ENCODE data around the gene GAL.
"Not testable (repeated sequence)": the region's sequence is repeated elsewhere in the genome, so short reads cannot be mapped to it uniquely, and the experiment has no call there.

The GAL gene

GRCh38 chr11:68684385-68685356, at the start of gene GAL:
TSS of gene GAL (plus strand) at chr11:68684544. CDS start at chr11:68684924, 380 bp downstream.
- Histone ChIP-seq H3K9me3 (ENCODE audit: insufficient read depth, low read length) (no peaks in the 10 kb centered on the region), H3K27me3 (ENCODE audit: insufficient read depth, insufficient read length) (peaks cover 41% of the 10 kb centered on the region), H3K36me3 (ENCODE audit: insufficient read depth, insufficient read length, low read length) (peaks cover 38% of the 10 kb centered on the region), H3K9ac (ENCODE audit: insufficient read length, low read depth) (peak within 1 kb of the TSS; percentile 76), H3K4me3 (ENCODE audit: insufficient read length, low read depth) (peak within 1 kb of the TSS; percentile 53), H3K4me1 (ENCODE audit: insufficient read depth, insufficient read length) (peaks cover 13% of the 10 kb centered on the region)
- TF ChIP-seq YY1 (IDR thresholded peaks at IDR 0.05; ENCODE audit: insufficient read depth, insufficient read length) (no peak), SUZ12 (IDR thresholded peaks at IDR 0.05; ENCODE audit: extremely low read depth, insufficient read depth, insufficient read length) (no peak), ZNF274 (IDR thresholded peaks at IDR 0.05; ENCODE audit: low read depth, low read length) (no peak)
- DNase-seq (ENCODE audit: low read depth, low spot score) = no peak

GRCh38 chr11:68634606-68635005, 49.7 kb upstream of the GAL start:
- H3K4me3 ChIP-seq (ENCODE audit: insufficient read length, low read depth); H3K27me3 ChIP-seq (ENCODE audit: insufficient read depth, insufficient read length); H3K9me3 ChIP-seq (ENCODE audit: insufficient read depth, low read length); DNase-seq (ENCODE audit: low read depth, low spot score); H3K36me3 ChIP-seq (ENCODE audit: insufficient read depth, insufficient read length, low read length); H3K9ac ChIP-seq (ENCODE audit: insufficient read length, low read depth); H3K4me1 ChIP-seq (ENCODE audit: insufficient read depth, insufficient read length): not testable (repeated sequence)

- H3K4me3 ChIP-seq (ENCODE audit: insufficient read length, low read depth); H3K27me3 ChIP-seq (ENCODE audit: insufficient read depth, insufficient read length); H3K9me3 ChIP-seq (ENCODE audit: insufficient read depth, low read length); DNase-seq (ENCODE audit: low read depth, low spot score); H3K9ac ChIP-seq (ENCODE audit: insufficient read length, low read depth); H3K36me3 ChIP-seq (ENCODE audit: insufficient read depth, insufficient read length, low read length); H3K4me1 ChIP-seq (ENCODE audit: insufficient read depth, insufficient read length): not testable (repeated sequence)
Observed at GRCh38 chr11:68635172-68635571, 49.2 kb upstream of the GAL start.

GRCh38 chr11:68635883-68636282, 48.5 kb upstream of the GAL start:
- H3K9ac ChIP-seq (ENCODE audit: insufficient read length, low read depth) = not testable (repeated sequence)

GRCh38 chr11:68639322-68639721, 45.0 kb upstream of the GAL start:
- not testable (repeated sequence) for H3K4me1 ChIP-seq (ENCODE audit: insufficient read depth, insufficient read length); H3K4me3 ChIP-seq (ENCODE audit: insufficient read length, low read depth); H3K27me3 ChIP-seq (ENCODE audit: insufficient read depth, insufficient read length); DNase-seq (ENCODE audit: low read depth, low spot score); H3K9ac ChIP-seq (ENCODE audit: insufficient read length, low read depth); H3K36me3 ChIP-seq (ENCODE audit: insufficient read depth, insufficient read length, low read length); H3K9me3 ChIP-seq (ENCODE audit: insufficient read depth, low read length)

More at GRCh38 chr11:68635883-68636282, 48.5 kb upstream of the GAL start:
- DNase-seq (ENCODE audit: low read depth, low spot score); H3K36me3 ChIP-seq (ENCODE audit: insufficient read depth, insufficient read length, low read length); H3K4me3 ChIP-seq (ENCODE audit: insufficient read length, low read depth); H3K4me1 ChIP-seq (ENCODE audit: insufficient read depth, insufficient read length); H3K27me3 ChIP-seq (ENCODE audit: insufficient read depth, insufficient read length); H3K9me3 ChIP-seq (ENCODE audit: insufficient read depth, low read length): not testable (repeated sequence)

GRCh38 chr11:68641880-68642279, 42.5 kb upstream of the GAL start:
- Histone ChIP-seq H3K27me3 (ENCODE audit: insufficient read depth, insufficient read length) (no peaks in the 10 kb centered on the region), H3K9me3 (ENCODE audit: insufficient read depth, low read length) (peaks cover 8% of the 10 kb centered on the region), H3K4me1 (ENCODE audit: insufficient read depth, insufficient read length) (peaks cover 2% of the 10 kb centered on the region), H3K9ac (ENCODE audit: insufficient read length, low read depth) (no peak overlapping the region), H3K4me3 (ENCODE audit: insufficient read length, low read depth) (no peak overlapping the region), H3K36me3 (ENCODE audit: insufficient read depth, insufficient read length, low read length) (no peaks in the 10 kb centered on the region)
- no peak for DNase-seq (ENCODE audit: low read depth, low spot score)
- no peak for TF ChIP-seq YY1 (IDR thresholded peaks at IDR 0.05; ENCODE audit: insufficient read depth, insufficient read length)
- TF ChIP-seq SUZ12 (IDR thresholded peaks at IDR 0.05; ENCODE audit: extremely low read depth, insufficient read depth, insufficient read length) = no peak
- TF ChIP-seq ZNF274 (IDR thresholded peaks at IDR 0.05; ENCODE audit: low read depth, low read length) = no peak

GRCh38 chr11:68643585-68643984, 40.8 kb upstream of the GAL start:
- H3K27me3 ChIP-seq (ENCODE audit: insufficient read depth, insufficient read length) = no peaks in the 10 kb centered on the region
- no peak for TF ChIP-seq ZNF274 (IDR thresholded peaks at IDR 0.05; ENCODE audit: low read depth, low read length)
- TF ChIP-seq YY1 (IDR thresholded peaks at IDR 0.05; ENCODE audit: insufficient read depth, insufficient read length) = no peak
- H3K36me3 ChIP-seq (ENCODE audit: insufficient read depth, insufficient read length, low read length) = no peaks in the 10 kb centered on the region
- DNase-seq (ENCODE audit: low read depth, low spot score) = no peak
- no peak overlapping the region for H3K4me3 ChIP-seq (ENCODE audit: insufficient read length, low read depth)
- peaks cover 12% of the 10 kb centered on the region for H3K9me3 ChIP-seq (ENCODE audit: insufficient read depth, low read length)
- H3K4me1 ChIP-seq (ENCODE audit: insufficient read depth, insufficient read length) = peaks cover 2% of the 10 kb centered on the region
- H3K9ac ChIP-seq (ENCODE audit: insufficient read length, low read depth) = no peak overlapping the region

- H3K4me3 ChIP-seq (ENCODE audit: insufficient read length, low read depth) = no peak overlapping the region
- no peak for DNase-seq (ENCODE audit: low read depth, low spot score)
- H3K27me3 ChIP-seq (ENCODE audit: insufficient read depth, insufficient read length) = no peaks in the 10 kb centered on the region
- H3K9ac ChIP-seq (ENCODE audit: insufficient read length, low read depth) = no peak overlapping the region
- H3K4me1 ChIP-seq (ENCODE audit: insufficient read depth, insufficient read length) = peaks cover 4% of the 10 kb centered on the region
- peaks cover 12% of the 10 kb centered on the region for H3K9me3 ChIP-seq (ENCODE audit: insufficient read depth, low read length)
- no peaks in the 10 kb centered on the region for H3K36me3 ChIP-seq (ENCODE audit: insufficient read depth, insufficient read length, low read length)
- TF ChIP-seq YY1 (IDR thresholded peaks at IDR 0.05; ENCODE audit: insufficient read depth, insufficient read length) (no peak), SUZ12 (IDR thresholded peaks at IDR 0.05; ENCODE audit: extremely low read depth, insufficient read depth, insufficient read length) (no peak), ZNF274 (IDR thresholded peaks at IDR 0.05; ENCODE audit: low read depth, low read length) (no peak)
Observed at GRCh38 chr11:68646832-68647231, 37.5 kb upstream of the GAL start.
